DND-41 (cell line): ENCODE results near the gene NPAS1.

Source experiments
- CTCF ChIP-seq: IDR thresholded peaks from 2 replicates; pipeline ENCODE4 v1.5.1; 2012; ENCODE audit warnings: borderline replicate concordance, low read length, moderate library complexity, mild to moderate bottlenecking; ENCODE audit not compliant: poor library complexity, severe bottlenecking; ENCODE audit errors: extremely low read depth
- EZH2 ChIP-seq: IDR thresholded peaks from 3 replicates; pipeline ENCODE4 v1.6.1; 2012; ENCODE audit warnings: borderline replicate concordance, low read depth, mild to moderate bottlenecking, moderate library complexity, low read length, inconsistent platforms; ENCODE audit not compliant: severe bottlenecking

- TF ChIP-seq CTCF (no peak), EZH2 (no peak)
Measured at GRCh38 chr19:47068876-47069406, 49.3 kb downstream of the NPAS1 start.
